Erythroblast (primary cell): ENCODE data around the gene OGDH.

Source experiments
- GATA1 ChIP-seq: IDR thresholded peaks from 2 replicates; pipeline ENCODE4 v1.6.1; 2011; ENCODE audit warnings: low read depth, mild to moderate bottlenecking, control low read depth, low read length, moderate library complexity
- POLR2A ChIP-seq: IDR thresholded peaks from 2 replicates; pipeline ENCODE4 v1.6.1; 2011; ENCODE audit warnings: mild to moderate bottlenecking, low read length

GRCh38 chr7:44616545-44616944 lies 10.1 kb downstream of the OGDH start:
- no peak for TF ChIP-seq POLR2A
- no peak for TF ChIP-seq GATA1
